WTC11 (cell line): ENCODE measurements around the gene ITGAL. TPM values are rescaled to one million over a fixed set of nuclear protein-coding genes. Genes with fewer than 3 reads are reported as not detected.

ENCODE experiments used
- ATAC-seq: fragments of 200-7000 bp; cut with Tn5 transposase; 2 replicates; pipeline ENCODE4 v1.10.0; 2021; ENCODE audit warnings: mild to moderate bottlenecking, moderate library complexity
- CTCF ChIA-PET: fragments of 300-600 bp; sonication (Branson Sonifier 250); formaldehyde crosslinking; loops from one replicate; lab custom pipeline; 2021; ENCODE audit warnings: antibody characterized with exemption; lab: Charles Lee
- POLR2A ChIA-PET: fragments of 350-600 bp; sonication (Branson Sonifier 250); formaldehyde crosslinking; loops from one replicate; lab custom pipeline; 2021; ENCODE audit warnings: antibody characterized with exemption; lab: Charles Lee
- DNase-seq: peaks from one replicate; pipeline ENCODE4 v3.0.0; 2021; ENCODE audit warnings: low spot score
- H3K27ac Mint-ChIP-seq: 2 replicates; pipeline ENCODE4 v1.8.0; 2021; ENCODE audit warnings: mixed read lengths
- H3K27me3 Mint-ChIP-seq: 2 replicates; pipeline ENCODE4 v1.8.0; 2021; ENCODE audit warnings: low read depth, mild to moderate bottlenecking, moderate library complexity, mixed read lengths
- H3K36me3 Mint-ChIP-seq: 2 replicates; pipeline ENCODE4 v1.8.0; 2021; ENCODE audit warnings: mixed read lengths
- H3K4me1 Mint-ChIP-seq: 2 replicates; pipeline ENCODE4 v1.8.0; 2022; ENCODE audit warnings: mixed read lengths
- H3K4me3 Mint-ChIP-seq: 2 replicates; pipeline ENCODE4 v1.8.0; 2021; ENCODE audit warnings: mild to moderate bottlenecking, moderate library complexity, mixed read lengths
- H3K9me3 Mint-ChIP-seq: 2 replicates; pipeline ENCODE4 v1.8.0; 2021; ENCODE audit warnings: mixed read lengths
- ELF4 ChIP-seq: sonication (generic); formaldehyde crosslinking; IDR thresholded peaks from 2 replicates; pipeline ENCODE4 v1.8.1; 2022; ENCODE audit warnings: low read depth, mild to moderate bottlenecking, moderate library complexity, missing genetic modification reagents
- IRF2 ChIP-seq: sonication (generic); formaldehyde crosslinking; IDR thresholded peaks from 2 replicates; pipeline ENCODE4 v1.8.0; 2022; ENCODE audit warnings: low read depth, missing genetic modification reagents, borderline replicate concordance
- MXD4 ChIP-seq: fragments of 250-450 bp; sonication (Bioruptor Pico); IDR thresholded peaks from 2 replicates; pipeline ENCODE4 v1.8.0; 2021; ENCODE audit warnings: mild to moderate bottlenecking, moderate library complexity, borderline replicate concordance
- MYBL2 ChIP-seq: sonication (generic); formaldehyde crosslinking; IDR thresholded peaks from 2 replicates; pipeline ENCODE4 v1.8.1; 2023; ENCODE audit warnings: mild to moderate bottlenecking, moderate library complexity, missing genetic modification reagents
- NFE2L1 ChIP-seq: sonication (generic); formaldehyde crosslinking; IDR thresholded peaks from 2 replicates; pipeline ENCODE4 v1.8.1; 2023; ENCODE audit warnings: missing genetic modification reagents
- OVOL2 ChIP-seq: fragments of 250-450 bp; sonication (Bioruptor Pico); IDR thresholded peaks from 2 replicates; pipeline ENCODE4 v1.9.0; 2021; ENCODE audit warnings: mild to moderate bottlenecking, borderline replicate concordance
- ZBTB21 ChIP-seq: sonication (generic); formaldehyde crosslinking; IDR thresholded peaks from 2 replicates; pipeline ENCODE4 v1.8.1; 2023; ENCODE audit warnings: mild to moderate bottlenecking, missing genetic modification reagents, borderline replicate concordance
- ZNF263 ChIP-seq: sonication (generic); formaldehyde crosslinking; IDR thresholded peaks from 2 replicates; pipeline ENCODE4 v1.8.1; 2022; ENCODE audit warnings: low read depth, mild to moderate bottlenecking, moderate library complexity, missing genetic modification reagents
- ZNF416 ChIP-seq: fragments of 250-450 bp; sonication (Bioruptor Pico); IDR thresholded peaks from 2 replicates; pipeline ENCODE4 v1.9.0; 2021; ENCODE audit warnings: mild to moderate bottlenecking, inconsistent platforms
- total RNA-seq: library from RNA; stranded (reverse); gene quantifications from 3 replicates; pipeline ENCODE4 v1.2.3, GENCODE V29; 2021
- TF ChIP-seq, protein P1 (sequence below): sonication (generic); formaldehyde crosslinking; IDR thresholded peaks from 2 replicates; pipeline ENCODE4 v1.8.1; 2023; ENCODE audit warnings: mild to moderate bottlenecking, missing genetic modification reagents, moderate library complexity
- TF ChIP-seq, protein P2 (sequence below): sonication (generic); formaldehyde crosslinking; conservative IDR thresholded peaks from 2 replicates; pipeline ENCODE4 v1.8.1; 2022; ENCODE audit warnings: mild to moderate bottlenecking, missing genetic modification reagents
- TF ChIP-seq, protein P3 (sequence below): sonication (generic); formaldehyde crosslinking; IDR thresholded peaks from 2 replicates; pipeline ENCODE4 v1.8.1; 2023; ENCODE audit warnings: mild to moderate bottlenecking, missing genetic modification reagents, borderline replicate concordance
- TF ChIP-seq, protein P4 (sequence below): sonication (generic); formaldehyde crosslinking; IDR thresholded peaks from 2 replicates; pipeline ENCODE4 v1.8.1; 2023; ENCODE audit warnings: mild to moderate bottlenecking, missing genetic modification reagents
- TF ChIP-seq, protein P5 (sequence below): sonication (generic); formaldehyde crosslinking; IDR thresholded peaks from 2 replicates; pipeline ENCODE4 v1.8.1; 2022; ENCODE audit warnings: missing genetic modification reagents, borderline replicate concordance
- TF ChIP-seq, protein P6 (sequence below): fragments of 250-450 bp; sonication (Bioruptor Pico); IDR thresholded peaks from 2 replicates; pipeline ENCODE4 v2.1.2; 2022; ENCODE audit warnings: mild to moderate bottlenecking, moderate library complexity
- TF ChIP-seq, protein P7 (sequence below): sonication (generic); formaldehyde crosslinking; IDR thresholded peaks from 2 replicates; pipeline ENCODE4 v1.8.0; 2023; ENCODE audit warnings: missing genetic modification reagents
- TF ChIP-seq, protein P8 (sequence below): sonication (generic); formaldehyde crosslinking; IDR thresholded peaks from 2 replicates; pipeline ENCODE4 v1.8.1; 2022; ENCODE audit warnings: mild to moderate bottlenecking, missing genetic modification reagents, moderate library complexity, borderline replicate concordance
- TF ChIP-seq, protein P9 (sequence below): sonication (generic); formaldehyde crosslinking; IDR thresholded peaks from 2 replicates; pipeline ENCODE4 v1.8.0; 2022; ENCODE audit warnings: mild to moderate bottlenecking, missing genetic modification reagents
- TF ChIP-seq, protein P10 (sequence below): fragments of 250-450 bp; sonication (Bioruptor Pico); IDR thresholded peaks from 2 replicates; pipeline ENCODE4 v1.9.0; 2021; ENCODE audit warnings: mild to moderate bottlenecking

The ITGAL gene
- total RNA-seq, 1 experiment from 2014 or later: 1.0 TPM

DNA sequence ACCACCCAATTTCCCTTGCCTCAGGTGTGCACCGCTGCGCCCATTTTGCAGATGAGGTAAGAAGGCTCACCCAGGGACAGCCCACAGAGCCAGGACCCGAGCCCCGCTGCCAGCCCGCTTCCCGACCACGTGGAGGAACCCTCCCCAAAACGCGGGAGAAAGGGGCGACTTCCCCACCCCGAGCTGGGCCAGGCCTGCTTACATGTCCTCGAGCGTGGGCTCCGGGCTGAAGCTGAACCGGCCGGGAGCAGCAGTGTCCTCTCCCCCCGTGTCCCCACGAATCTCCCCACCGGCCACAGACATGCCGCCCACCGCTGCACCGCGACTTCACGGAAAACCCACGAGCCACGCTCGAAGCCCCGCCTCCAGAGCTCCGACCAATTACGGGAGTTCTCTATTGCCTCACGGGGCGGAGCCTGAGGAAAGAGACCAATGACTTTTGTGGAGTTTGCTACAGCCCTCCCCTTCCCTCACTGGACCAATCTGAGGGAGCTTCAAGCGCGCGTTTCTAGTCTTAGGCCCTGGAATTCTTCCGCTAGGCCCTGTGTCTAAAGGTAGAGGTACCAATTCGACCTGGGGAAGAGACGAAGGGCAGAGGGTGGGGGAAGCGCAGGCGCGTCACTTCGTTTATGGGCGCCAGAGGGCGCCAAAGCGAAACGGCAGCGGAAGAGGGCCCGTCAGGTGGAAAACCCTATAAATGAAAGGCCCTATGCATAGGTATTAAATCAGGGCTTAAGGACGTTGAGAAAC is 42.7 kb upstream of the ITGAL start, which contains the start of gene DCTPP1:
Gene DCTPP1, minus strand, starts transcription at position 353 of the 750 bp plus-strand sequence. Its CDS starts 50 bp downstream, at position 303.
- ATAC-seq (peak; percentile 98), DNase-seq (peak; percentile 91)
- Mint-ChIP-seq H3K27me3 (peaks cover 22% of the 10 kb centered on the region), H3K9me3 (no peaks in the 10 kb centered on the region), H3K36me3 (peaks cover 17% of the 10 kb centered on the region), H3K4me3 (no peak within 1 kb of the TSS), H3K27ac (peak within 1 kb of the TSS; percentile 79), H3K4me1 (peaks cover 17% of the 10 kb centered on the region)
- POLR2A ChIA-PET: interaction anchor here (0.6 to 1.5 kb wide), 11 partner anchors 8 to 196 kb away, joined by 3 to 15 read pairs (median 4); partner anchors contain the start of genes ZNF689 and ZNF785
- CTCF ChIA-PET: interaction anchor here (0.5 to 2.9 kb wide), 79 partner anchors 10 to 713 kb away, joined by 3 to 79 read pairs (median 6); partner anchors contain the start of genes ALDOA, CD2BP2, CORO1A and FBRS
- TF ChIP-seq ZBTB21 (CRISPR knock-in tag) (no peak; the same call in 1 of the 2 replicates), NFE2L1 (CRISPR knock-in tag) (no peak), MYBL2 (peak; percentile 85; the same call in 1 of the 2 replicates), IRF2 (CRISPR knock-in tag) (no peak), OVOL2 (no peak), ELF4 (no peak), ZNF263 (CRISPR knock-in tag) (no peak), MXD4 (CRISPR knock-in tag) (no peak), ZNF416 (CRISPR knock-in tag) (no peak)
- TF ChIP-seq, protein P1, sequence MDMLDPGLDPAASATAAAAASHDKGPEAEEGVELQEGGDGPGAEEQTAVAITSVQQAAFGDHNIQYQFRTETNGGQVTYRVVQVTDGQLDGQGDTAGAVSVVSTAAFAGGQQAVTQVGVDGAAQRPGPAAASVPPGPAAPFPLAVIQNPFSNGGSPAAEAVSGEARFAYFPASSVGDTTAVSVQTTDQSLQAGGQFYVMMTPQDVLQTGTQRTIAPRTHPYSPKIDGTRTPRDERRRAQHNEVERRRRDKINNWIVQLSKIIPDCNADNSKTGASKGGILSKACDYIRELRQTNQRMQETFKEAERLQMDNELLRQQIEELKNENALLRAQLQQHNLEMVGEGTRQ (CRISPR knock-in tag): no peak
- TF ChIP-seq, protein P2, sequence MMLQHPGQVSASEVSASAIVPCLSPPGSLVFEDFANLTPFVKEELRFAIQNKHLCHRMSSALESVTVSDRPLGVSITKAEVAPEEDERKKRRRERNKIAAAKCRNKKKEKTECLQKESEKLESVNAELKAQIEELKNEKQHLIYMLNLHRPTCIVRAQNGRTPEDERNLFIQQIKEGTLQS (CRISPR knock-in tag): no peak
- TF ChIP-seq, protein P3, sequence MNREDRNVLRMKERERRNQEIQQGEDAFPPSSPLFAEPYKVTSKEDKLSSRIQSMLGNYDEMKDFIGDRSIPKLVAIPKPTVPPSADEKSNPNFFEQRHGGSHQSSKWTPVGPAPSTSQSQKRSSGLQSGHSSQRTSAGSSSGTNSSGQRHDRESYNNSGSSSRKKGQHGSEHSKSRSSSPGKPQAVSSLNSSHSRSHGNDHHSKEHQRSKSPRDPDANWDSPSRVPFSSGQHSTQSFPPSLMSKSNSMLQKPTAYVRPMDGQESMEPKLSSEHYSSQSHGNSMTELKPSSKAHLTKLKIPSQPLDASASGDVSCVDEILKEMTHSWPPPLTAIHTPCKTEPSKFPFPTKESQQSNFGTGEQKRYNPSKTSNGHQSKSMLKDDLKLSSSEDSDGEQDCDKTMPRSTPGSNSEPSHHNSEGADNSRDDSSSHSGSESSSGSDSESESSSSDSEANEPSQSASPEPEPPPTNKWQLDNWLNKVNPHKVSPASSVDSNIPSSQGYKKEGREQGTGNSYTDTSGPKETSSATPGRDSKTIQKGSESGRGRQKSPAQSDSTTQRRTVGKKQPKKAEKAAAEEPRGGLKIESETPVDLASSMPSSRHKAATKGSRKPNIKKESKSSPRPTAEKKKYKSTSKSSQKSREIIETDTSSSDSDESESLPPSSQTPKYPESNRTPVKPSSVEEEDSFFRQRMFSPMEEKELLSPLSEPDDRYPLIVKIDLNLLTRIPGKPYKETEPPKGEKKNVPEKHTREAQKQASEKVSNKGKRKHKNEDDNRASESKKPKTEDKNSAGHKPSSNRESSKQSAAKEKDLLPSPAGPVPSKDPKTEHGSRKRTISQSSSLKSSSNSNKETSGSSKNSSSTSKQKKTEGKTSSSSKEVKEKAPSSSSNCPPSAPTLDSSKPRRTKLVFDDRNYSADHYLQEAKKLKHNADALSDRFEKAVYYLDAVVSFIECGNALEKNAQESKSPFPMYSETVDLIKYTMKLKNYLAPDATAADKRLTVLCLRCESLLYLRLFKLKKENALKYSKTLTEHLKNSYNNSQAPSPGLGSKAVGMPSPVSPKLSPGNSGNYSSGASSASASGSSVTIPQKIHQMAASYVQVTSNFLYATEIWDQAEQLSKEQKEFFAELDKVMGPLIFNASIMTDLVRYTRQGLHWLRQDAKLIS: no peak
- TF ChIP-seq, protein P4, sequence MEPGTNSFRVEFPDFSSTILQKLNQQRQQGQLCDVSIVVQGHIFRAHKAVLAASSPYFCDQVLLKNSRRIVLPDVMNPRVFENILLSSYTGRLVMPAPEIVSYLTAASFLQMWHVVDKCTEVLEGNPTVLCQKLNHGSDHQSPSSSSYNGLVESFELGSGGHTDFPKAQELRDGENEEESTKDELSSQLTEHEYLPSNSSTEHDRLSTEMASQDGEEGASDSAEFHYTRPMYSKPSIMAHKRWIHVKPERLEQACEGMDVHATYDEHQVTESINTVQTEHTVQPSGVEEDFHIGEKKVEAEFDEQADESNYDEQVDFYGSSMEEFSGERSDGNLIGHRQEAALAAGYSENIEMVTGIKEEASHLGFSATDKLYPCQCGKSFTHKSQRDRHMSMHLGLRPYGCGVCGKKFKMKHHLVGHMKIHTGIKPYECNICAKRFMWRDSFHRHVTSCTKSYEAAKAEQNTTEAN (CRISPR knock-in tag): 0 out of 2 replicates have a peak, but pooled peaks have one; percentile 43
- TF ChIP-seq, protein P5, sequence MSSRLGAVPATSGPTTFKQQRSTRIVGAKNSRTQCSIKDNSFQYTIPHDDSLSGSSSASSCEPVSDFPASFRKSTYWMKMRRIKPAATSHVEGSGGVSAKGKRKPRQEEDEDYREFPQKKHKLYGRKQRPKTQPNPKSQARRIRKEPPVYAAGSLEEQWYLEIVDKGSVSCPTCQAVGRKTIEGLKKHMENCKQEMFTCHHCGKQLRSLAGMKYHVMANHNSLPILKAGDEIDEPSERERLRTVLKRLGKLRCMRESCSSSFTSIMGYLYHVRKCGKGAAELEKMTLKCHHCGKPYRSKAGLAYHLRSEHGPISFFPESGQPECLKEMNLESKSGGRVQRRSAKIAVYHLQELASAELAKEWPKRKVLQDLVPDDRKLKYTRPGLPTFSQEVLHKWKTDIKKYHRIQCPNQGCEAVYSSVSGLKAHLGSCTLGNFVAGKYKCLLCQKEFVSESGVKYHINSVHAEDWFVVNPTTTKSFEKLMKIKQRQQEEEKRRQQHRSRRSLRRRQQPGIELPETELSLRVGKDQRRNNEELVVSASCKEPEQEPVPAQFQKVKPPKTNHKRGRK: no peak
- TF ChIP-seq, protein P6, sequence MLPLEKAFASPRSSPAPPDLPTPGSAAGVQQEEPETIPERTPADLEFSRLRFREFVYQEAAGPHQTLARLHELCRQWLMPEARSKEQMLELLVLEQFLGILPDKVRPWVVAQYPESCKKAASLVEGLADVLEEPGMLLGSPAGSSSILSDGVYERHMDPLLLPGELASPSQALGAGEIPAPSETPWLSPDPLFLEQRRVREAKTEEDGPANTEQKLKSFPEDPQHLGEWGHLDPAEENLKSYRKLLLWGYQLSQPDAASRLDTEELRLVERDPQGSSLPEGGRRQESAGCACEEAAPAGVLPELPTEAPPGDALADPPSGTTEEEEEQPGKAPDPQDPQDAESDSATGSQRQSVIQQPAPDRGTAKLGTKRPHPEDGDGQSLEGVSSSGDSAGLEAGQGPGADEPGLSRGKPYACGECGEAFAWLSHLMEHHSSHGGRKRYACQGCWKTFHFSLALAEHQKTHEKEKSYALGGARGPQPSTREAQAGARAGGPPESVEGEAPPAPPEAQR: no peak
- TF ChIP-seq, protein P7, sequence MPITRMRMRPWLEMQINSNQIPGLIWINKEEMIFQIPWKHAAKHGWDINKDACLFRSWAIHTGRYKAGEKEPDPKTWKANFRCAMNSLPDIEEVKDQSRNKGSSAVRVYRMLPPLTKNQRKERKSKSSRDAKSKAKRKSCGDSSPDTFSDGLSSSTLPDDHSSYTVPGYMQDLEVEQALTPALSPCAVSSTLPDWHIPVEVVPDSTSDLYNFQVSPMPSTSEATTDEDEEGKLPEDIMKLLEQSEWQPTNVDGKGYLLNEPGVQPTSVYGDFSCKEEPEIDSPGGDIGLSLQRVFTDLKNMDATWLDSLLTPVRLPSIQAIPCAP (CRISPR knock-in tag): peak; percentile 79
- TF ChIP-seq, protein P8, sequence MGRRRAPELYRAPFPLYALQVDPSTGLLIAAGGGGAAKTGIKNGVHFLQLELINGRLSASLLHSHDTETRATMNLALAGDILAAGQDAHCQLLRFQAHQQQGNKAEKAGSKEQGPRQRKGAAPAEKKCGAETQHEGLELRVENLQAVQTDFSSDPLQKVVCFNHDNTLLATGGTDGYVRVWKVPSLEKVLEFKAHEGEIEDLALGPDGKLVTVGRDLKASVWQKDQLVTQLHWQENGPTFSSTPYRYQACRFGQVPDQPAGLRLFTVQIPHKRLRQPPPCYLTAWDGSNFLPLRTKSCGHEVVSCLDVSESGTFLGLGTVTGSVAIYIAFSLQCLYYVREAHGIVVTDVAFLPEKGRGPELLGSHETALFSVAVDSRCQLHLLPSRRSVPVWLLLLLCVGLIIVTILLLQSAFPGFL: no peak; the same call in 1 of the 2 replicates
- TF ChIP-seq, protein P9, sequence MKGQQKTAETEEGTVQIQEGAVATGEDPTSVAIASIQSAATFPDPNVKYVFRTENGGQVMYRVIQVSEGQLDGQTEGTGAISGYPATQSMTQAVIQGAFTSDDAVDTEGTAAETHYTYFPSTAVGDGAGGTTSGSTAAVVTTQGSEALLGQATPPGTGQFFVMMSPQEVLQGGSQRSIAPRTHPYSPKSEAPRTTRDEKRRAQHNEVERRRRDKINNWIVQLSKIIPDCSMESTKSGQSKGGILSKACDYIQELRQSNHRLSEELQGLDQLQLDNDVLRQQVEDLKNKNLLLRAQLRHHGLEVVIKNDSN (CRISPR knock-in tag): no peak
- TF ChIP-seq, protein P10, sequence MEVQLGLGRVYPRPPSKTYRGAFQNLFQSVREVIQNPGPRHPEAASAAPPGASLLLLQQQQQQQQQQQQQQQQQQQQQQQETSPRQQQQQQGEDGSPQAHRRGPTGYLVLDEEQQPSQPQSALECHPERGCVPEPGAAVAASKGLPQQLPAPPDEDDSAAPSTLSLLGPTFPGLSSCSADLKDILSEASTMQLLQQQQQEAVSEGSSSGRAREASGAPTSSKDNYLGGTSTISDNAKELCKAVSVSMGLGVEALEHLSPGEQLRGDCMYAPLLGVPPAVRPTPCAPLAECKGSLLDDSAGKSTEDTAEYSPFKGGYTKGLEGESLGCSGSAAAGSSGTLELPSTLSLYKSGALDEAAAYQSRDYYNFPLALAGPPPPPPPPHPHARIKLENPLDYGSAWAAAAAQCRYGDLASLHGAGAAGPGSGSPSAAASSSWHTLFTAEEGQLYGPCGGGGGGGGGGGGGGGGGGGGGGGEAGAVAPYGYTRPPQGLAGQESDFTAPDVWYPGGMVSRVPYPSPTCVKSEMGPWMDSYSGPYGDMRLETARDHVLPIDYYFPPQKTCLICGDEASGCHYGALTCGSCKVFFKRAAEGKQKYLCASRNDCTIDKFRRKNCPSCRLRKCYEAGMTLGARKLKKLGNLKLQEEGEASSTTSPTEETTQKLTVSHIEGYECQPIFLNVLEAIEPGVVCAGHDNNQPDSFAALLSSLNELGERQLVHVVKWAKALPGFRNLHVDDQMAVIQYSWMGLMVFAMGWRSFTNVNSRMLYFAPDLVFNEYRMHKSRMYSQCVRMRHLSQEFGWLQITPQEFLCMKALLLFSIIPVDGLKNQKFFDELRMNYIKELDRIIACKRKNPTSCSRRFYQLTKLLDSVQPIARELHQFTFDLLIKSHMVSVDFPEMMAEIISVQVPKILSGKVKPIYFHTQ: no peak
